ENCODE measurements around the gene GPR84. TPM values are rescaled to one million over a fixed set of nuclear protein-coding genes. Genes with fewer than 3 reads are reported as not detected.

Gene GPR84
- total and polyA plus RNA-seq, 2 of the 8 experiments (the other 6 are each of a cell fraction or from before 2014, with no cell fraction given), result 0.09 TPM; not detected in 1

DNA sequence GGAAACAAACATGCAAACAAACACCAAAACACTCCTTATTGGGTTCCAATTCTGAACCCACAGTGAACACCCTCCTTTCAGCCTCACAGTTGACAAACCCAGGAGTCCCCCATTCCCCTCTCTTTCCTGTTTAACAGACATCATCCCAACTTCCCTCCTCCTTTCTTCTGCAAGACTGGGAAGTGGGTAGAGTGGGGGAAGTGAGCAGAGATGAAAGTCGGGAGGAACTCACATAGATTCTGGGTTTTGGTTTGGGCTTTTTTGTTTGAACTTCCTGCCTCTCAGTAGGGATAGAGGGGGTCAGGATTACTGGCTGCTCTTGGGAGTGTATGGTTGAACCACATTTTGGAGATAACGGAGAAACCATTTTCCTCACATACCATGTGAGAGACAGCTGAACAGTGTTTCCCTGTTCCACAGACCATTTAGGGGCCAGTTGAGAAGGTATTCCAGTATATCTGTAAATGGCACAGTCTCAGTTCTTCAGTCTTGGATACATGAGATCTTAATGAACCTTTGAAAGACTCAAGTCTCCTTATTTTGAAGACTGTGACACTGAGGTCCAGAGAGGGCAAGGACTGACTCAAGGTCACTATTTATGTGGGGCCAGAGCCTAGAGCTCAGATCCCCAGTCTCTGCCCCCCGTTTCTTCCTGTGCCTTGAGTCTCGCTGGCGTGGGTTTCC is 3.9 kb upstream of the GPR84 start:
- Histone ChIP-seq H2BK5ac (ENCODE audit: low read depth, low read length) (no peak overlapping the region), H3K36me3 (ENCODE audit: control insufficient read depth in 2 of 4, insufficient read depth in 4 of 4, low read length in 3 of 4) (peaks cover 0 to 3% (median 2%) of the 10 kb centered on the region in 4 experiments; a peak in 3 of 8 replicates), H2BK15ac (ENCODE audit: low read length) (no peak overlapping the region), H2BK12ac (ENCODE audit: low read depth, low read length) (peak overlapping the region; percentile 62; the same call in 1 of the 2 replicates), H3K4me2 (ENCODE audit: insufficient read depth in 1 of 2, low read depth in 2 of 2, low read length in 2 of 2) (peak overlapping the region; percentile 64 to 74; a peak in 3 of 4 replicates), H3K14ac (ENCODE audit: insufficient read length) (no peak overlapping the region), H3K4ac (replicated peaks; ENCODE audit: insufficient read length, low read depth, low read length) (no peak overlapping the region), H4K5ac (ENCODE audit: insufficient read length, low read depth, low read length) (no peak overlapping the region), H3K4me1 (replicated peaks in 1 of 4; ENCODE audit: control insufficient read depth in 3 of 4, insufficient read depth in 4 of 4, low read length in 3 of 4) (peaks cover 0 to 11% (median 6%) of the 10 kb centered on the region in 4 experiments; a peak in 5 of 7 replicates), H3K4me3 (ENCODE audit: extremely low read depth in 1 of 4, insufficient read depth in 2 of 4, low read depth in 3 of 4, low read length in 4 of 4) (peak overlapping the region in 1 of 4 experiments; percentile 23; a peak in 1 of 8 replicates), H3K79me2 (ENCODE audit: control insufficient read depth in 1 of 2, insufficient read depth in 2 of 2, low read length in 2 of 2) (no peaks in the 10 kb centered on the region), H2BK20ac (ENCODE audit: low read length) (no peak overlapping the region), H3K27ac (ENCODE audit: low read depth, low read length) (no peak overlapping the region), H2AK5ac (ENCODE audit: low read depth, low read length) (no peak overlapping the region), H3K9ac (replicated peaks in 1 of 4; ENCODE audit: extremely low read depth in 1 of 4, low read depth in 3 of 4, low read length in 3 of 4) (no peak overlapping the region), H3K9me3 (ENCODE audit: insufficient read depth in 2 of 2, low read depth in 1 of 2, low read length in 1 of 2) (no peaks in the 10 kb centered on the region), H3K18ac (ENCODE audit: extremely low read depth, low read length) (0 out of 2 replicates have a peak overlapping the region, but pooled peaks have one; percentile 22), H4K91ac (replicated peaks; ENCODE audit: insufficient read length, low read length) (no peak overlapping the region), H4K8ac (ENCODE audit: extremely low read depth, insufficient read depth, low read length) (no peak overlapping the region), H3K79me1 (ENCODE audit: low read depth, low read length) (no peaks in the 10 kb centered on the region), H2AFZ (ENCODE audit: low read length) (no peak overlapping the region), H4K20me1 (replicated peaks in 1 of 2; ENCODE audit: control insufficient read depth in 1 of 2, insufficient read depth in 2 of 2, low read length in 2 of 2) (peaks cover 0 to 4% of the 10 kb centered on the region in 2 experiments), H3K23me2 (ENCODE audit: low read depth, low read length) (peaks cover 8% of the 10 kb centered on the region), H3K23ac (ENCODE audit: insufficient read length) (no peak overlapping the region), H3K56ac (replicated peaks; ENCODE audit: insufficient read length, low read depth, low read length) (no peak overlapping the region), H2BK120ac (replicated peaks; ENCODE audit: low read depth, low read length) (no peak overlapping the region), H3K27me3 (replicated peaks in 1 of 4; ENCODE audit: control insufficient read depth in 3 of 4, extremely low read depth in 1 of 4, insufficient read depth in 3 of 4, low read length in 3 of 4) (peaks cover 0 to 16% (median 12%) of the 10 kb centered on the region in 4 experiments; a peak in 6 of 7 replicates)
- no peak for FAIRE-seq
- 30% methylated on average over 5 of the region's 5 CpGs; no CpG with 5 or more reads in 1 of the 2 experiments for WGBS, 2 experiments (ENCODE audit: extremely low coverage in 1 of 2, insufficient coverage in 1 of 2, insufficient read length in 1 of 2, insufficient replicate concordance in 2 of 2, low coverage in 1 of 2, low lambda C conversion rate in 2 of 2, missing lambda C conversion rate in 1 of 2)
- ChIA-PET POLR2A (ENCODE audit: partially characterized antibody) (interaction anchor here (0.5 to 4.0 kb wide), 14 partner anchors 10 to 149 kb away, joined by 3 to 19 read pairs (median 4); partner anchors contain the start of genes CBX5 and HNRNPA1), CTCF (ENCODE audit: partially characterized antibody) (interaction anchor here (0.8 to 3.4 kb wide), 39 partner anchors 9 to 562 kb away, joined by 3 to 39 read pairs (median 4); partner anchors contain the start of genes NFE2 and ZNF385A)
- DNase-seq (ENCODE audit: low read depth in 1 of 2, low spot score in 2 of 2), result no peak
- TF ChIP-seq ATF2 (IDR thresholded peaks at IDR 0.05; ENCODE audit: low read length), result no peak
- no peak for TF ChIP-seq PHF8 (conservative IDR thresholded peaks at IDR 0.05; ENCODE audit: low read depth, low read length)
- no peak for TF ChIP-seq KDM5A (IDR thresholded peaks at IDR 0.05; ENCODE audit: low read length)
- TF ChIP-seq, protein P1, sequence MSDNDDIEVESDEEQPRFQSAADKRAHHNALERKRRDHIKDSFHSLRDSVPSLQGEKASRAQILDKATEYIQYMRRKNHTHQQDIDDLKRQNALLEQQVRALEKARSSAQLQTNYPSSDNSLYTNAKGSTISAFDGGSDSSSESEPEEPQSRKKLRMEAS (IDR thresholded peaks at IDR 0.05), result no peak
- no peak for TF ChIP-seq ASH2L (IDR thresholded peaks at IDR 0.05; ENCODE audit: low read length)
- no peak for TF ChIP-seq SP2 (IDR thresholded peaks at IDR 0.05; ENCODE audit: low read length)
- TF ChIP-seq, protein P2, sequence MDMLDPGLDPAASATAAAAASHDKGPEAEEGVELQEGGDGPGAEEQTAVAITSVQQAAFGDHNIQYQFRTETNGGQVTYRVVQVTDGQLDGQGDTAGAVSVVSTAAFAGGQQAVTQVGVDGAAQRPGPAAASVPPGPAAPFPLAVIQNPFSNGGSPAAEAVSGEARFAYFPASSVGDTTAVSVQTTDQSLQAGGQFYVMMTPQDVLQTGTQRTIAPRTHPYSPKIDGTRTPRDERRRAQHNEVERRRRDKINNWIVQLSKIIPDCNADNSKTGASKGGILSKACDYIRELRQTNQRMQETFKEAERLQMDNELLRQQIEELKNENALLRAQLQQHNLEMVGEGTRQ (IDR thresholded peaks at IDR 0.05; ENCODE audit: low read length), result no peak

Data from H1 (cell line).